Neuronal stem cell (in vitro differentiated cells): Measurements from ENCODE around the gene SLC25A43.

Experiments
- DNase-seq: peaks from one replicate; pipeline ENCODE4 v3.0.0-alpha.2; 2013; ENCODE audit warnings: low spot score
- H2AFZ ChIP-seq: one replicate; pipeline ENCODE4 v1.6.1; 2013; ENCODE audit warnings: mild to moderate bottlenecking, low read length, inconsistent platforms
- H2AK5ac ChIP-seq: 2 replicates; pipeline ENCODE4 v1.6.1; 2013; ENCODE audit warnings: low read depth, mild to moderate bottlenecking, inconsistent platforms, low read length, moderate library complexity, mixed read lengths
- H2BK120ac ChIP-seq: 2 replicates; pipeline ENCODE4 v1.6.1; 2013; ENCODE audit warnings: low read depth, mild to moderate bottlenecking, inconsistent platforms, low read length, moderate library complexity, mixed read lengths
- H2BK12ac ChIP-seq: one replicate; pipeline ENCODE4 v1.6.1; 2013; ENCODE audit warnings: low read length, inconsistent platforms
- H2BK15ac ChIP-seq: 2 replicates; pipeline ENCODE4 v1.6.1; 2013; ENCODE audit warnings: mild to moderate bottlenecking, low read length, inconsistent platforms, mixed read lengths
- H2BK5ac ChIP-seq: one replicate; pipeline ENCODE4 v1.6.1; 2013; ENCODE audit warnings: inconsistent platforms, mild to moderate bottlenecking, low read length, moderate library complexity
- H3K14ac ChIP-seq: one replicate; pipeline ENCODE4 v1.6.1; 2013; ENCODE audit warnings: low read length, inconsistent platforms
- H3K18ac ChIP-seq: 2 replicates; pipeline ENCODE4 v1.6.1; 2013; ENCODE audit warnings: low read length, inconsistent platforms
- H3K23ac ChIP-seq: 2 replicates; pipeline ENCODE4 v1.6.1; 2013; ENCODE audit warnings: low read depth, mild to moderate bottlenecking, mixed read lengths, low read length, inconsistent platforms; ENCODE audit not compliant: poor library complexity
- H3K27ac ChIP-seq: replicated peaks from 3 replicates; pipeline ENCODE4 v1.5.1; 2013; ENCODE audit warnings: low read length, inconsistent platforms
- H3K27me3 ChIP-seq, 3 experiments: 2 replicates each; pipeline ENCODE4 v1.6.1; 2013; ENCODE audit warnings: low read length in 3 of 3, mild to moderate bottlenecking in 2 of 3, inconsistent platforms in 1 of 3, low read depth in 1 of 3, mixed read lengths in 1 of 3, moderate library complexity in 1 of 3; ENCODE audit not compliant: control insufficient read depth in 3 of 3, insufficient read depth in 3 of 3
- H3K36me3 ChIP-seq, 2 donors: replicated peaks in 1 of 2; 2 replicates each; pipeline ENCODE4 v1.6.1; 2013; ENCODE audit warnings: low read length in 2 of 2; ENCODE audit not compliant: control insufficient read depth in 2 of 2, insufficient read depth in 2 of 2
- H3K4ac ChIP-seq: 2 replicates; pipeline ENCODE4 v1.6.1; 2013; ENCODE audit warnings: inconsistent platforms, mild to moderate bottlenecking, low read length, moderate library complexity
- H3K4me1 ChIP-seq, 2 donors: 1 replicate in 1 of 2; 2 replicates in 1 of 2; pipeline ENCODE4 v1.6.1; 2013; ENCODE audit warnings: low read length in 2 of 2, low read depth in 1 of 2; ENCODE audit not compliant: control insufficient read depth in 2 of 2, insufficient read depth in 1 of 2
- H3K4me2 ChIP-seq: one replicate; pipeline ENCODE4 v1.6.1; 2013; ENCODE audit warnings: mild to moderate bottlenecking, low read length, inconsistent platforms; ENCODE audit not compliant: insufficient read depth, poor library complexity, severe bottlenecking
- H3K4me3 ChIP-seq, 2 donors: 2 replicates each; pipeline ENCODE4 v1.5.1; 2013; ENCODE audit warnings: low read length in 2 of 2, mild to moderate bottlenecking in 2 of 2, inconsistent platforms in 1 of 2, moderate library complexity in 1 of 2
- H3K79me1 ChIP-seq: one replicate; pipeline ENCODE4 v1.6.1; 2013; ENCODE audit warnings: low read depth, mild to moderate bottlenecking, inconsistent platforms, low read length, moderate library complexity
- H3K9ac ChIP-seq: one replicate; pipeline ENCODE4 v1.6.1; 2013; ENCODE audit warnings: mild to moderate bottlenecking, low read depth, low read length, inconsistent platforms; ENCODE audit not compliant: poor library complexity
- H3K9me3 ChIP-seq, 2 donors: replicated peaks in 1 of 2; 2 replicates each; pipeline versions ENCODE3 to v1.6.1; 2013; ENCODE audit warnings: low read length in 2 of 2, mild to moderate bottlenecking in 2 of 2, inconsistent platforms in 1 of 2, low read depth in 1 of 2, mixed read lengths in 1 of 2, moderate library complexity in 1 of 2; ENCODE audit not compliant: control insufficient read depth in 2 of 2, insufficient read depth in 1 of 2
- H4K8ac ChIP-seq: one replicate; pipeline ENCODE4 v1.6.1; 2013; ENCODE audit warnings: low read depth, mild to moderate bottlenecking, inconsistent platforms, low read length, moderate library complexity
- H4K91ac ChIP-seq: one replicate; pipeline ENCODE4 v1.6.1; 2013; ENCODE audit warnings: low read length, low read depth, mild to moderate bottlenecking, inconsistent platforms; ENCODE audit not compliant: poor library complexity
- WGBS, 2 donors: extraction: QIAGEN DNeasy Blood & Tissue Kit; methylation state at CpG; one replicate each; pipeline ENCODE4 v1.1.7; 2013; ENCODE audit warnings: missing lambda C conversion rate in 2 of 2, mixed read lengths in 1 of 2; ENCODE audit not compliant: insufficient read length in 2 of 2, insufficient replicate concordance in 1 of 2; ENCODE audit errors: extremely low coverage in 2 of 2; 5-methylcytosine and 5-hydroxymethylcytosine counted together

Gene SLC25A43

DNA sequence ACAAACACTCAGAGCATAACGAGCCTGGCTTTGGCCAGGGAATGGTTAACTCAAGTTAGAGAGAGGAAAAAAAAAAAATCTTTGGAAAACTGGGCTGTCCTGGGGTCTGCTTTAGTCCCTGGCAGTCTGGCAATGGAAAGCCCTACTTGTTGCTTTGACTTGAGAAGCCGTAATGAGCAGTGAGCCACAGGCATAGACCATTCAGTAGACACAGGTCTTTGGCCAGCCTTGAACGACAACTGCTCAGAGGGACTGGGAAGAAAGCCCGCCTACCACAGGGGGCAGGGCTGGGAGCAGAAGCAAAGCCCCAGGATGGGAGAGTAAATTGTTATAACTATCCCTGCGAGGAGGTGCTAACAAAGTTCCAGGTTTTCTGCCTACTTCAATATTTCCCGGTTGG is 25.9 kb downstream of the SLC25A43 start:
- WGBS, 2 donors = no CpG with 5 or more reads among the region's 6 CpGs
- H3K27me3 ChIP-seq = no peaks in the 10 kb centered on the region
- no peak overlapping the region for H2BK12ac ChIP-seq
- H3K9ac ChIP-seq = no peak overlapping the region
- no peak overlapping the region for H3K23ac ChIP-seq
- H4K91ac ChIP-seq = no peak overlapping the region
- no peak overlapping the region for H3K18ac ChIP-seq
- no peak overlapping the region for H3K4ac ChIP-seq
- no peak overlapping the region for H2BK120ac ChIP-seq
- H2BK15ac ChIP-seq = no peak overlapping the region
- no peaks in the 10 kb centered on the region for H3K79me1 ChIP-seq
- no peak for DNase-seq
- no peak overlapping the region for H2AK5ac ChIP-seq
- no peak overlapping the region for H2AFZ ChIP-seq
- H3K36me3 ChIP-seq = no peaks in the 10 kb centered on the region
- no peak overlapping the region for H3K14ac ChIP-seq
- H3K4me2 ChIP-seq = no peak overlapping the region
- H4K8ac ChIP-seq = no peak overlapping the region
- H3K27ac ChIP-seq = no peak overlapping the region
- no peaks in the 10 kb centered on the region for H3K9me3 ChIP-seq
- H3K4me1 ChIP-seq = peaks cover 0 to 3% of the 10 kb centered on the region in 2 donors
- no peak overlapping the region for H3K4me3 ChIP-seq
- no peak overlapping the region for H2BK5ac ChIP-seq

DNA sequence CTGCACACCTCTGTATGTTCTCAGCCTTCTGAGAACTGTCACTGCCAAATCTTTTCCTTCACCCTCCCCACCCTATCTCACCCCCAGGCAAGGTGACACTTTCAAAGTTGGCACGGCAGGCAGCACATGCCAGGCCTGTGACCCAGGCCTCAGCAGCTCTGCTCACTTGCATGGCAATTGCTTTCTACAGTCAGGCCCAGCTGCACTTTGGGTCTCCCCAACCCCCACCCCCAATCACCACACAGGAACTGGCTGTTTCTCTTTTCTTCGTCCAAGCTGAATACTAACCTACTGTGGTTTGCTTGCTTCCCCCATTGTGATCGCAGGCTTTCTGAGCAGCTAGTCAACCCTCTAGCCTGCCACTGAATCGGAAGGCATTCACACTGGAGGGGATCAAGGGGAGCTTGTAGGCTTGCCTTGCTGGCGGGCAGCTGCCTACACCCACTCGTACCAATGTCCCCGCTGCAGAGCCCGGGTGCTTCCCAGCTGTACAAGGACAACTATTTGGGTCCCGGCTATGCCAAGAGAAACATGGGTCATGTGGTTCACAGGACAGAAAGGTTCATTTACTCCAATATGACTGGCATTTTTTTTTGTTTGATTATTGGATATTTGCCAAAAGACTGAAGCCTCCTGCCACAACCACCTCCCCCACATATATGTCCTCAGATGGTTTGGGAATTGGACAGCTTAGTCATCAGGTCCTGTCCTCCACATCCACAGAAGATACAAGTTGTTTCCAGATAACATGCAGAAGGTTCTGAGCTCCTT is 28.1 kb downstream of the SLC25A43 start:
- Histone ChIP-seq H3K9ac (no peak overlapping the region), H3K79me1 (no peaks in the 10 kb centered on the region), H3K9me3 (no peaks in the 10 kb centered on the region), H3K36me3 (no peaks in the 10 kb centered on the region), H2BK5ac (no peak overlapping the region), H4K8ac (no peak overlapping the region), H3K27ac (peak overlapping the region; percentile 11), H2BK15ac (no peak overlapping the region), H2AFZ (peak overlapping the region; percentile 58), H2AK5ac (no peak overlapping the region), H3K14ac (no peak overlapping the region), H2BK12ac (no peak overlapping the region), H2BK120ac (no peak overlapping the region), H3K27me3 (no peaks in the 10 kb centered on the region), H3K4me3 (no peak overlapping the region), H3K18ac (no peak overlapping the region), H3K23ac (no peak overlapping the region), H4K91ac (no peak overlapping the region), H3K4ac (no peak overlapping the region), H3K4me1 (peaks cover 0 to 3% of the 10 kb centered on the region in 2 donors), H3K4me2 (no peak overlapping the region)
- WGBS, 2 donors = no CpG with 5 or more reads among the region's 9 CpGs
- no peak for DNase-seq

DNA sequence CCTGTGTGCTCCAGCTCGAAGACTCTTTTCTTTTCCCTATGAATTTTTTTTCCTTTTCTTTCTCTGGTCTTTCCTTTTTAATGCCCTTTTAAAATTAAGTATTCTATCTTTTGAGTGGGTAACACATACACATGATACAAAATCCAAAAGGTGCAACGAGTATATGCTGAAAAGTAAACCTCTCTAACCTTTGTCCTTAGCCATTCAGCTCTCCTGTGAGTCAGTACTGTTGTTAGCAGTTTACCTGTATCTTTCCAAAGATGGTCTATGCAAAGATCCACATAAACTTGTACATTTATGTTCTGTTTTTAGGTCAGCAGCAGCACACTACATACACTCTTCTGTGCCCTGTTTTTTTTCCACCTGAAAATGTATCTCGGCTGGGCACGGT is 28.7 kb downstream of the SLC25A43 start:
- no peak overlapping the region for H2BK120ac ChIP-seq
- no peaks in the 10 kb centered on the region for H3K79me1 ChIP-seq
- H3K9me3 ChIP-seq = no peaks in the 10 kb centered on the region
- H3K4me3 ChIP-seq = no peak overlapping the region
- no peak overlapping the region for H2AK5ac ChIP-seq
- H3K27me3 ChIP-seq = no peaks in the 10 kb centered on the region
- H3K4ac ChIP-seq = no peak overlapping the region
- H3K23ac ChIP-seq = no peak overlapping the region
- no peak overlapping the region for H2BK12ac ChIP-seq
- H4K91ac ChIP-seq = no peak overlapping the region
- H3K9ac ChIP-seq = no peak overlapping the region
- H3K36me3 ChIP-seq = no peaks in the 10 kb centered on the region
- WGBS, 2 donors = no CpG with 5 or more reads among the region's 4 CpGs
- no peak overlapping the region for H2BK15ac ChIP-seq
- no peak overlapping the region for H3K18ac ChIP-seq
- DNase-seq = no peak
- no peak overlapping the region for H3K27ac ChIP-seq
- H2AFZ ChIP-seq = no peak overlapping the region
- H2BK5ac ChIP-seq = no peak overlapping the region
- H3K14ac ChIP-seq = no peak overlapping the region
- H3K4me1 ChIP-seq = peaks cover 0 to 3% of the 10 kb centered on the region in 2 donors
- H3K4me2 ChIP-seq = no peak overlapping the region
- H4K8ac ChIP-seq = no peak overlapping the region

DNA sequence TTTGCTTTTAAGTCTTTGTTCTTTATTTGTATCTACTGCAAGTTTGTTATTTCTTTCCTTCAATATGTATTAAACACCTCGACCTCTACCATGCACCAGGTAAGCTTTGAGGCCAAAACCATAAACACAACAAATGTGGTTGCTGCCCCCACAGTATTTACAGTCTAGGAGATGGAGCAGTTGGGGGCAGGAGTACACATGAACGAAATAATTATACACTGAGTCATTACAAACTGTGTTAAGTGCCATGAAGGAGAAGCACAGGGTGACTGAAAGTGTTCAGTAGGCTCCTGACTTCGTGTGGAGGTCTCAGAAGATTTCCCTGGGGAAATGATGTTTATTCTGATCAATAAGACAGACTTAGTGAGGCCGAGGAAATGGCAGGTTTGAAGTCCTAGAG is 30.3 kb downstream of the SLC25A43 start:
- Histone ChIP-seq H3K27me3 (no peaks in the 10 kb centered on the region), H3K4me2 (no peak overlapping the region), H3K79me1 (no peaks in the 10 kb centered on the region), H4K8ac (no peak overlapping the region), H2BK5ac (no peak overlapping the region), H3K4ac (no peak overlapping the region), H2BK12ac (no peak overlapping the region), H2BK15ac (no peak overlapping the region), H2AK5ac (no peak overlapping the region), H3K9me3 (no peaks in the 10 kb centered on the region), H3K27ac (no peak overlapping the region), H3K9ac (no peak overlapping the region), H3K4me1 (peaks cover 0 to 3% of the 10 kb centered on the region in 2 donors), H3K18ac (no peak overlapping the region), H2BK120ac (no peak overlapping the region), H3K23ac (no peak overlapping the region), H3K4me3 (no peak overlapping the region), H3K36me3 (no peaks in the 10 kb centered on the region), H4K91ac (no peak overlapping the region), H2AFZ (no peak overlapping the region), H3K14ac (no peak overlapping the region)
- no peak for DNase-seq
- no CpG with 5 or more reads among the region's 4 CpGs for WGBS, 2 donors
